NCI-H1694 (cell line): ENCODE data around the gene CSF2RB.

Source experiments
- DNase-seq: peaks from one replicate; lab custom pipeline; 2025; lab: John Stamatoyannopoulos, UW

Gene CSF2RB

GRCh38 chr22:36913427-36914389 is at the start of gene CSF2RB:
CSF2RB (plus strand) TSS chr22:36913628; CDS start chr22:36922208, 8,580 bp downstream.
- DNase-seq, result no peak

GRCh38 chr22:36863979-36864378 is 49.4 kb upstream of the CSF2RB start:
- DNase-seq, result no peak

DNA sequence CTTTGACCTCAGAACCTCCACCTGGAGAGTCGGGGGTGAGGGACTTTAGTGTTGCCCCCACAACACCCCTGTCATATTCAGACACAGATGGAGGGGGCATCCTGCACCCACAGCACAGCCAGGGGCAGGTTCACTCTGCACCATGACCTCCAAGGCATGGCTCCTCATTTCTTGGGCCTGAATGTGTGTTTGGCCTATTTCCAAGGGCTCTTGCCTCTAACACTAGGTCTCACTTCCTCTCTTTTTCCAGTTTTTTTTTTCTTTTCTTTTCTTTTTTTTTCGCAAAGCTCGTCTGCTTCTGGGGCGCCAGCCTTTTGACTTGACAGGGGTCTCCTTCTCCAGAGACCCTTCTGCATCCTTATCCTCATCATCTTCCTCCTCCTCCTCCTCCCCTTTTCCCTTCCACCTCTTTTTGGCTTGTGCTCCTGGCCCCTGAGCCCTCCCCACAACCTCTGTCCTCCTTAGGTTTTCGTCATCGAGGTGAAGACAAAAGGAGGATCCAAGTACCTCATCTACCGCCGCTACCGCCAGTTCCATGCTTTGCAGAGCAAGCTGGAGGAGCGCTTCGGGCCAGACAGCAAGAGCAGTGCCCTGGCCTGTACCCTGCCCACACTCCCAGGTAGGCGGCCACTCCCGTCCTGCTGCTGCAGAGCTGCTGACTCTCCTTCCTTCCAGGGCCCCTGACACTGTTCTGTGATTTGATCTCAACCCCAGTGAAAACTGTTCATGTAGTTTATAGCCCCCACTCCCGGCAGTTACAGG is 48.8 kb upstream of the CSF2RB start:
- DNase-seq, result no peak

DNA sequence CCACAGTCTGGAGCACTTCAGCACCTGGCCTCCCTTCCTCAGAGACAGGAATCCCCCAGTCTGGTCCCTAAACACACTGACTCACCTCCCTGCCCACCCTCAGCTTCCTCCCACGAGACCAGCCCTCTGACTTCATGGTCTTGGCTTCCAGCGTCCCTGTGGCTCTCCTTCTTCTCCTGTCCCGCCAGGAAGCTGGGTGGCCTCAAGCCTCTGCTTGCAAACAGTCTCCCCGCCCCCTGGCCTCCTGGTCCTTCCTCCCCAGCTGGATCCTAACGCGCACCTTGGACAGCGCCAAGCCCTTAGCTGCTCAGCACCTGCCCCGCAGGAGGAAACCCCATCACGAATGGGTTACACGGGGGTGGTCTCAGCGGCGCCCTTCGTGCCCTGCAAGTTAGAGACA is 48.1 kb upstream of the CSF2RB start:
- no peak for DNase-seq

DNA sequence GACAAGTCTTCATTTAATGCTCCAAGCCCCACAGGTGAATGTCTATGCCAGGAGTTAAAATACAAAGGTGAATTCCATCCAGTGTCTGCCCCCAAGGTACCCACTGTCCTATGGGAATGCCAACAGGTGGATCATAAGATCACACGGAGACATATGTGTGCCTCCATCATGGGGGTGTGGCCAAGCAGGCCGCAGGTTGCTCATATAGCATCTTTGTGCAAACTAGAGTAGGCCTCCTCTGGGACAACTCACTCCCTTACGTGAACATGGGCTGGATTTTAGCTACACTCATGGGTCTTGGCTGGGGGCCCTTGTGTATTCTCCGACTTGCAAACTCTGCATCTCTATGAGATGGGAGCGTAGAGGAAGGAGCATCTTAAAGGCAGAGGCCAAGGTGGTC is 45.7 kb upstream of the CSF2RB start:
- DNase-seq, result no peak

DNA sequence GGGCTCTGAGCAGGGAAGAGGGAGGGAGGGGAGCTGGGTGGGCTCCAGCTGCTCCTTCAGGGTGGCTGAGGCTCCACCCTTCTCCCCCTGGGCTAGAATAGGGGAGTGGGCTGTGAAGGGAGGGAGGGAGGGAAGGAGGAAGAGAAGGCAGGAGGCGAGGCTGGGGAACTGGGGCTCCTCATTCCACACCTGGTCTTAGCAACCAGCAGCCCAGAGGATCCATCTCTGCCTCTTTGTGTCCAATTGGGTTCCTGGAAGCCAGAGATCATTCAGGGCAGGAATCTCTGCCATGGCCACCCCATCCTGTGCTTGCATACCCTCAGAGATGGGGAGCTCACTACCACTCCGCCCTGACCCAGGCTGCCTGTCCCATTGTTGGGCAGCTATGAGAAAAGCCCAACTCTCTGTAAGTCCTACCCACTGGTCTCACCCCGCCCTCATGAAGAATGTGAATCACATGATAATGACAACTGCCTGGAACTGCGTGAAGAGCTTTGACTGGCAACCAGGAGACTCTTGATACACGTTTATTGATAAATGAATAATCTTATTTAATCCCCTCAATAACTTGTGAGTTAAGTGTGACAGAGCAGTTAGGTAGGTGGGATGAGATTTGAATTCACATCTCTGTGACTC is 44.8 kb upstream of the CSF2RB start:
- no peak for DNase-seq

DNA sequence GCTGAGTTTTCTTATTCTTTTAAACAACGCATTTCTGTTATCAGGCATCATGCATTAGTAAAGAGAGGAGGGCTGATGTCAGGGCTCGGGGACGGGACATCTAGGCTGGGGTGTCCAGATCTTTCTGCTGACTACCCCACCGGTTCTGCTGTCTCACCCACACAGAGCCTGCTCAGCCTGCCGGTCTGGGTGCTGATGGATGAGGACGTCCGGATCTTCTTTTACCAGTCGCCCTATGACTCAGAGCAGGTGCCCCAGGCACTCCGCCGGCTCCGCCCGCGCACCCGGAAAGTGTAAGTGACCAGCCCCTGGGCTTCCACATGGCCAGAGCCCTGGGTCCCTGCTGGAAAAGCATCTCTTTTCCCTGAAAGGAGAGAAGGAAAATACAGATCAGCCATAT is 43.2 kb upstream of the CSF2RB start:
- DNase-seq, result no peak

DNA sequence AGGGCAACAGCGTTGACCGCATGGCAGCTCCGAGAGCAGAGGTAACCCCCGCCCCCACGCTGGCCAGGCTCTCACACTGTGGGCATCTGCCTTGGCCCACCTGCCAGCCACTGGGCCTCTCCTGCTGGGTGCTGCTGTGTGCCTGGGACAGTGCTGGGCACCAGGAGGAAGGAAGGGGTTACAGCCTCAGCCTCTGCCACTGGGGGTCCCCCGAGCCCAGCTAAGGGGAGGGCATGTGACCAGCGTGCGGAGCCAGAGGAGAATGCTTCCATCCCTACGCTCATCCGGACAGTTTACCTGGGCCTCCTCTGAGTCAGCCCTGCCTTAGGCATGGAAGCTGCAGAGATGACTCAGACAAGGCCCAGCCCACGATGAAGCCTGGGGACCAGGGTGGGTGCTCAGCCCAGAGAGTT is 41.8 kb upstream of the CSF2RB start:
- no peak for DNase-seq

DNA sequence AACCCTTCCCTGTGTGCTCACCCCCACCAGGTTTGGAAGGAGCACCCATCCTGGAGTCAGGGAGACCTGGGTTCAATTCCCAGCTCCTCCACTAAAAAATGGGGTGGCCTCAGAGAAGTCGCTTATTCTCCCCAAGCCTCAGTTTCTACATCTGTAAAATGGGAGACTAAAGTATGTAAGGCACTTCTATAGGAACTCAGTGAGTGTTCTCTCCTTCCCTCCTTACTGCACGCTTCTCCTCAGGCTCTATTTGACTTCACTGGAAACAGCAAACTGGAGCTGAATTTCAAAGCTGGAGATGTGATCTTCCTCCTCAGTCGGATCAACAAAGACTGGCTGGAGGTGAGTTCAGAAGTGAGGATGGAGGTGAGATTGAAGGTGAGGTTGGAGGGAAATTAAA is 41.3 kb upstream of the CSF2RB start:
- DNase-seq, result no peak

DNA sequence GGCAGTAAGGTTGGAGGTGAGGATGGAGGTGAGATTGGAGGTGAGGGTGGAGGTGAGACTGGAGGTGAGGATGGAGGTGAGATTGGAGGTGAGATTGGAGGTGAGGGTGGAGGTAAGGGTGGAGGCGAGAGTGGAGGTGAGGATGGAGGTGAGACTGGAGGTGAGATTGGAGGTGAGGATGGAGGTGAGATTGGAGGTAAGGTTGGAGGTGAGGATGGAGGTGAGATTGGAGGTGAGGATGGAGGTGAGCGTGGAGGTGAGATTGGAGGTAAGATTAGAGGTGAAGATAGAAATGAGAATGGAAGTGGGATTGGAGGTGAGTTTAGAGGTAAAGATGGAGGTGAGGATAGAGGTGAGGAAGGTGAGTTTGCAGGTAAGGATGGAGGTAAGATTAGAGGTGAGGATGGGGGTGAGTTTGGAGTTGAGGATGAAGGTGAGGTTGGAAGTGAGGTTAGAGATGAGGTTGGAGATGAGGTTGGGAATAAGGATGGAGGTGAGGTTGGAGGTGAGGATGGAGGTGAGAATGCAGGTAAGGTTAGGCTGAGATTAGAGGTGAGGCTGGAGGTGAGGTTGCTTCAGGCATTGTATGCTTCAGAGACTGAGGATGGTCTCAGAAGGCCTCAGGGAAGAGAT is 40.4 kb upstream of the CSF2RB start:
- DNase-seq, result no peak

DNA sequence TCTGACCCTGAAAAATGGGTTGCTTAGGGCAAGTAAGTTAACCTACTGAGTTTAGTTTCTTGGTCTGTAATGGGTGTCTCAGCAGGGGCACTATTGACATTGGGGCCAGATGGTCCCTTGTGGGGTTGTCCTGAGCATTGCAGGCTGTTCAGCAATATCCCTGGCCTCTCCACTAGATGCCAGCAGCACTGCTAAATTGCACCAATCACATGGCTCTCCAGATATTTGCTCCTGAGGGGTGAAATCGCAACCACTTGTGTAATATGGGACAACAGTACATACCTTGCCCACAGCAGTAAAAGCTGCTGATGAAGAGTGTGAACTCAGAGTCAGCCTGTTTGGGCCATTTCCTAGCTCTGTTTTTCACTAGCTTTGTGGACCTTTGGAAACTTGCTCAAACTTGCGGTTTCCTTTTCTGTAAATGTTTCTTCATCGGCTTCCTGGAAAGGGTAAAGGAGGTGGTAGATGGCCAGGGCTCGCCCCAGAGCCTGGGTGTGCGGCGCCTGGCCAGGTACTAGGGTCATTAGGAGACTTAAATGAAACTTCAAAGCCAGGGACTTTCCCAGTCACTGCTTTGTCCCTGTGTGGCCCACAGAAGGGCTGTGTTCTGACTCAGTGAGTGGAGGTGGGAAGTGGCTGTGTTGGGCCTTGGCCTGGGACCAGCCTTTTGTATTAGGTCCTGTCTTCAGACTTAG is 39.7 kb upstream of the CSF2RB start:
- DNase-seq, result peak; percentile 1

DNA sequence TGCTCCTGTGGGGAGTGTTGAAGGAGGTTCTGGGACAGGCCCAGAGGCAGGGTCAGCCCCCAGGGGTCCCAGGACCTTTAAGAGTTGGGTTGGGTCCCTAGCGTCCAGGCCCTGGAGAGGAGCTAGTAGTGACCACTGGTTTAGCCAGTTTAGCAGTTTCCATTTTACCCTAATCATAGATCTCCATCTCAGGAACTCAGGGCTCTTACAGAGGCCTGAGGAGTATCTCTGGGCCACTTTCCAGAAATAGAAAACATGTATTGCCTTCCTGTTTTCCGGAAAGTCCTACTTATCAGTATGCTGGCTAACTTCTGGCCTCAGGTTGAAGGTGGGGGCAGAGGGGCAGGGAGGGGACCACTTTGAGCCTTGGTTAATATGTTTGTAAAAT is 39.1 kb upstream of the CSF2RB start:
- no peak for DNase-seq

DNA sequence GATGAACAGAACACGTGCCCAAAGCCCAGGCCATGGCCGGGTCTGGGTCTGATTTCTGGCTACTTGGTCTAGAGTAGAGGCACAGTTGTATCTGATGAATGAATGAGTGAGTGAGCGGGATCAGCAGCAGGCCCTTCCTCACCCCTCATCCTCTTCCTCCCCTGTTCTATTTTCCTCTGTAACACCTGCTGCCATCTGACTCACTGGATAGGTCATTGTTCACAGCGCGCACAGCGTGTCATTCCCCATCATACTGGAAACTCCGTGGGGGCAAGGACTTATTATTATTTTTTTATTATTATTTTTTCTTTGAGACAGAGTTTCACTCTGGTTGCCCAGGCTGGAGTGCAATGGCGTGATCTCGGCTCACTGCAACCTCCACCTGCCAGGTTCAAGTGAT is 38.7 kb upstream of the CSF2RB start:
- DNase-seq, result no peak

DNA sequence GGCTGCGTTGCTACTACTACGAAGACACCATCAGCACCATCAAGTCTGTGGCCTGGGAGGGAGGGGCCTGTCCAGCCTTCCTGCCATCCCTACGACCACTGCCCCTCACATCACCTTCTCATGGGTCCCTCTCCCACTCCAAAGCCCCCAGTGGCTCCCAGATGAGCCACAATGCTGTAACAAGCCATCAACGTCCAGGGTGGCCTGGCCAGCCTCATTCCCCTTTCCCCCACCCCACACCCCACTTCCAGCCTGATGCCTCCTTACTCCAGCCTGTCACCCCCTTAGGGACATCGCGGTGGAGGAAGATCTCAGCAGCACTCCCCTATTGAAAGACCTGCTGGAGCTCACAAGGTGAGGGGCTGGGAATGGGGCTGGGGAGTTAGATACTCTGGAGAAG is 37.7 kb upstream of the CSF2RB start:
- DNase-seq, result no peak

DNA sequence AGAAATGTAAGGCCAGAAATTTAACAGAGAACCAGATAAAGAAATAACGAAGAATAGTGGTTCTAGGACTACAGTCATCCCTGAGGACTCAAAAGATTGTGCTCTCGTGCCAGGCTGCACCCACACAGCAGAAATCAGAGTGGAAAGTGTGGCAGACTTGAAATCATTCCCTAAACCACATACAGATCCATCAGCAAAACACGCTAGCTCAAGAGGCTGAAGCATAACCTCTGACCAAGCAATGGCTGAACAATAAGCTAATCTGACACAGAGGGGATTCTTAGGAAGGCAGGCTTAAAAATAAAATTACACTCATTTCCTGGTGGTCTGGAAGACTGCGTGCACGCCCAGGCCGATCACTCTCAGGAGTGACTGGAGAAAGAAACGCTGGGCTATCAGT is 33.7 kb upstream of the CSF2RB start:
- no peak for DNase-seq

GRCh38 chr22:36881504-36882245 is 31.8 kb upstream of the CSF2RB start:
- no peak for DNase-seq

- DNase-seq, result no peak
These were observed 28.9 kb upstream of the CSF2RB start for GRCh38 chr22:36884349-36885158.

DNA sequence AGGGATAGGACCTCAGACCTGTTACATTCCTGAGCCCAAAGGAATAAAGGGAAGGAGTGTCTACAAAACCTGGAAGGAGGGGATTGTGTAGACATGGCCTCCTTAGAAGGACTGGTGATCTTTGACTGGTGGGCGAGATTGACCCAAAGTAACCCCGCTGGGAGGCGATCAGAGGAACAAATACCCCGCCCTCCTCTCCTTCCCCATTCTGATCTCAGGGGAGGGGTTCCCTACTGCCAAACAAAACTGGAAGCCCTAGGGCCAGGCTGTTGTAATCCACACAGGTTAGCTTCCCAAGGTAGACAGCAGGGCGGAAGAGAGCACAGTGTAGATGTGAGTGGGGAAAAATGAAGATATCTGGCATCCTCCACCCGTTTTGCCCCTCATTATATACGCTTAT is 28.0 kb upstream of the CSF2RB start:
- DNase-seq, result no peak

- DNase-seq, result no peak
These were observed 27.4 kb upstream of the CSF2RB start for GRCh38 chr22:36886016-36886415.

- no peak for DNase-seq
These were observed 26.3 kb upstream of the CSF2RB start for GRCh38 chr22:36887162-36887561.
